Measurements from ENCODE around the gene POLR2A. TPM values are rescaled to one million over a fixed set of nuclear protein-coding genes. Genes with fewer than 3 reads are reported as not detected.

The POLR2A gene
- total and polyA plus RNA-seq, 2 donors (not counting 3 experiments of a cell fraction or from before 2014, with no cell fraction given): 45.9 to 145 TPM

GRCh38 chr17:7462474-7463371 lies 21.4 kb upstream of the POLR2A start:
- BruUV-seq (replicated peaks): no TSS peak
- dilution Hi-C loops (cut with MboI; ENCODE audit: extremely low pct_ligation_motif_present, low sequenced_read_pairs): no loop called here
- intact Hi-C loops (cut with micrococcal nuclease): no loop called here
- Histone ChIP-seq H3K27ac (ENCODE audit: insufficient read depth, low read depth, low read length) (no peak overlapping the region), H3K79me2 (ENCODE audit: control insufficient read depth, insufficient read depth, low read length) (peaks cover 2% of the 10 kb centered on the region), H3K9me1 (replicated peaks; ENCODE audit: control insufficient read depth, extremely low read depth, insufficient read depth, low read length) (no peaks in the 10 kb centered on the region), H3K36me3 (ENCODE audit: control insufficient read depth in 2 of 2, extremely low read depth in 1 of 2, insufficient read depth in 2 of 2, low read length in 2 of 2) (peaks cover 0 to 16% of the 10 kb centered on the region in 2 experiments), H3K4me2 (ENCODE audit: insufficient read depth, low read length) (no peak overlapping the region), H3K27me3 (ENCODE audit: control insufficient read depth in 2 of 2, insufficient read depth in 2 of 2, low read length in 2 of 2) (no peaks in the 10 kb centered on the region), H3K9me3 (replicated peaks; ENCODE audit: control insufficient read depth, insufficient read depth, low read length) (no peaks in the 10 kb centered on the region), H3K9ac (replicated peaks; ENCODE audit: extremely low read depth, insufficient read depth, low read length) (no peak overlapping the region), H2AFZ (ENCODE audit: low read depth, low read length) (no peak overlapping the region), H4K20me1 (replicated peaks; ENCODE audit: control insufficient read depth, extremely low read depth, insufficient read depth, low read length) (no peaks in the 10 kb centered on the region), H3K4me1 (ENCODE audit: control insufficient read depth, extremely low read depth, insufficient read depth, low read length) (no peaks in the 10 kb centered on the region), H3K4me3 (replicated peaks in 1 of 3; ENCODE audit: insufficient read depth in 1 of 3, low read depth in 1 of 3, low read length in 3 of 3) (no peak overlapping the region)
- no peak for TF ChIP-seq EZH2 (IDR thresholded peaks at IDR 0.05; ENCODE audit: borderline replicate concordance, low read depth, low read length, severe bottlenecking)
- no peak for TF ChIP-seq JUN (IDR thresholded peaks at IDR 0.05; ENCODE audit: borderline replicate concordance, insufficient read depth, insufficient read length, low read depth)
- TF ChIP-seq MYC (IDR thresholded peaks at IDR 0.05; ENCODE audit: low read depth, low read length): no peak
- no peak for TF ChIP-seq GATA2 (IDR thresholded peaks at IDR 0.05; ENCODE audit: insufficient read depth, insufficient read length, low read depth, low read length)
- ChIA-PET CTCF (no interaction called here), POLR2A (no interaction called here)
- FAIRE-seq (no peak), DNase-seq (ENCODE audit: low read depth, low spot score) (no peak)

- H3K4me1 ChIP-seq (ENCODE audit: control insufficient read depth, extremely low read depth, insufficient read depth, low read length): no peaks in the 10 kb centered on the region
- H2AFZ ChIP-seq (ENCODE audit: low read depth, low read length): no peak overlapping the region
- H3K9me3 ChIP-seq (replicated peaks; ENCODE audit: control insufficient read depth, insufficient read depth, low read length): no peaks in the 10 kb centered on the region
- dilution Hi-C loops (cut with MboI; ENCODE audit: extremely low pct_ligation_motif_present, low sequenced_read_pairs) (no loop called here), intact Hi-C loops (cut with micrococcal nuclease) (no loop called here)
- no peak overlapping the region for H3K4me2 ChIP-seq (ENCODE audit: insufficient read depth, low read length)
- H3K79me2 ChIP-seq (ENCODE audit: control insufficient read depth, insufficient read depth, low read length): peaks cover 5% of the 10 kb centered on the region
- BruUV-seq (replicated peaks): no TSS peak
- H3K9ac ChIP-seq (replicated peaks; ENCODE audit: extremely low read depth, insufficient read depth, low read length): no peak overlapping the region
- no peak overlapping the region for H3K4me3 ChIP-seq (replicated peaks in 1 of 3; ENCODE audit: insufficient read depth in 1 of 3, low read depth in 1 of 3, low read length in 3 of 3)
- no peak overlapping the region for H3K27ac ChIP-seq (ENCODE audit: insufficient read depth, low read depth, low read length)
- DNase-seq (ENCODE audit: low read depth, low spot score): no peak
- H3K9me1 ChIP-seq (replicated peaks; ENCODE audit: control insufficient read depth, extremely low read depth, insufficient read depth, low read length): no peaks in the 10 kb centered on the region
- TF ChIP-seq CTCF (IDR thresholded peaks at IDR 0.05; ENCODE audit: extremely low read depth in 1 of 2, insufficient read depth in 1 of 2, low read depth in 1 of 2, low read length in 2 of 2): no peak
- TF ChIP-seq JUN (IDR thresholded peaks at IDR 0.05; ENCODE audit: borderline replicate concordance, insufficient read depth, insufficient read length, low read depth): no peak
- no peak for TF ChIP-seq EZH2 (IDR thresholded peaks at IDR 0.05; ENCODE audit: borderline replicate concordance, low read depth, low read length, severe bottlenecking)
- TF ChIP-seq FOS (IDR thresholded peaks at IDR 0.05; ENCODE audit: borderline replicate concordance, insufficient read depth, low read length): no peak
- no peak for TF ChIP-seq MYC (IDR thresholded peaks at IDR 0.05; ENCODE audit: low read depth, low read length)
- no peak for TF ChIP-seq POLR2AphosphoS5 (IDR thresholded peaks at IDR 0.05; ENCODE audit: insufficient read depth, low read depth, low read length)
- no peak for TF ChIP-seq POLR2A (IDR thresholded peaks at IDR 0.05; ENCODE audit: low read depth, low read length)
- TF ChIP-seq GATA2 (IDR thresholded peaks at IDR 0.05; ENCODE audit: insufficient read depth, insufficient read length, low read depth, low read length): no peak
- no peak for TF ChIP-seq MAX (IDR thresholded peaks at IDR 0.05; ENCODE audit: insufficient read depth, insufficient read length)
- no peak for FAIRE-seq
- no peaks in the 10 kb centered on the region for H3K27me3 ChIP-seq (ENCODE audit: control insufficient read depth in 2 of 2, insufficient read depth in 2 of 2, low read length in 2 of 2)
- H4K20me1 ChIP-seq (replicated peaks; ENCODE audit: control insufficient read depth, extremely low read depth, insufficient read depth, low read length): no peaks in the 10 kb centered on the region
- CTCF ChIA-PET: interaction anchor here (1.4 kb wide), 1 partner anchor 36 kb away, joined by 3 read pairs; no protein-coding TSS in a partner anchor
- H3K36me3 ChIP-seq (ENCODE audit: control insufficient read depth in 2 of 2, extremely low read depth in 1 of 2, insufficient read depth in 2 of 2, low read length in 2 of 2): peaks cover 0 to 16% of the 10 kb centered on the region in 2 experiments
- POLR2A ChIA-PET: no interaction called here
These were observed 20.8 kb upstream of the POLR2A start for GRCh38 chr17:7463372-7463846.

Measured in endothelial cell of umbilical vein (primary cell).